Lower lobe of right lung (tissue), 2 donors: Measurements from ENCODE around the gene PHF14. TPM values are rescaled to one million over a fixed set of nuclear protein-coding genes. Genes with fewer than 3 reads are reported as not detected.

Experiments used
- ATAC-seq, 2 donors: fragments of 200-7000 bp; cut with Tn5 transposase; one replicate each; pipeline ENCODE4 v1.9.1; 2020 to 2022; ENCODE audit warnings: mild to moderate bottlenecking in 2 of 2, moderate library complexity in 2 of 2
- DNase-seq: peaks from one replicate; pipeline ENCODE4 v3.0.0-alpha.2; 2020
- H3K27ac ChIP-seq: fragments of 200-600 bp; one replicate; pipeline ENCODE4 v1.8.0; 2022
- H3K27me3 ChIP-seq: fragments of 200-600 bp; one replicate; pipeline ENCODE4 v1.8.0; 2022; ENCODE audit warnings: low read depth
- H3K36me3 ChIP-seq: fragments of 200-600 bp; one replicate; pipeline ENCODE4 v1.8.0; 2022; ENCODE audit warnings: mild to moderate bottlenecking
- H3K4me1 ChIP-seq: fragments of 200-600 bp; one replicate; pipeline ENCODE4 v1.8.0; 2022
- H3K4me3 ChIP-seq: fragments of 200-600 bp; one replicate; pipeline ENCODE4 v1.8.0; 2022; ENCODE audit warnings: mild to moderate bottlenecking
- H3K9me3 ChIP-seq: fragments of 200-600 bp; one replicate; pipeline ENCODE4 v1.8.0; 2022
- intact Hi-C: fragments of 100-400 bp; cut with DNase I; formaldehyde crosslinking; loops from one replicate; pipeline ENCODE4 v1.11.0; 2022
- total RNA-seq: library from RNA; stranded (reverse); fragmentation: NEBNext Ultra II Directional; extraction: Animal tissue kit (Norgen Biotek cat#: 25700); gene quantifications from one replicate; pipeline ENCODE4 v1.2.1, GENCODE V29; 2021
- TF ChIP-seq, protein P1 (sequence below): fragments of 200-600 bp; IDR thresholded peaks from one replicate; pipeline ENCODE4 v1.8.0; 2022; ENCODE audit warnings: antibody characterized with exemption, mild to moderate bottlenecking
- donor health status: DM: no; HTN: yes; CAD: no; lungs with severe emphysema.

Gene PHF14
- total RNA-seq, 1 donor from 2014 or later, result 27.9 TPM

DNA sequence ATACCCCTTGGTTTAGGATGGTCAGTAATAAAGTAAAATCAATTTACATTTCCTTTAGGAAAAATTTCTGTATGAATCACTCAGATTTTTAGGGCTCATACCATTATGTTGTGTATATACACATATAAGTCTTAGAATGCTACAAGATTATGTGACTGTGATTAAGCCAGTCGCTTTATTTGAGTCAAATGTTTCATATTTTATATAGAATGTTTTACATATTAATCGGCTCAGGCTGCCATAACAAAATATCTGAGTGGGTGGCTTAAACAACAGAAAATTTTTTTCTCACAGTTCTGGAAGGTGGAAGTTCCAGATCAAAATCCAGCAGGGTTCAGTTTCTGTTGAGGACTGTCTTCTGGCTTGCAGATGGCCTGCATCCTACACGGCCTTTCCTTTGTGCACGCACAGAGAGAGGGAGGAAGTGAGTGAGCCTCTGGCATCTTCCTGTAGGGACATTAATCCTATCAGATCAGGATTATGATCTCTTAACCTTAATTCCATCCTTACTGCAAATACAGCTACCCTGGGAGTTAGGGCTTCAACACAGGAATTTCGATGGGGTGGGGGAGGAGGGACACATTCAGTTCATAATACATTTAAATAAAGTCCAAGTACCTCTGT, 198.0 kb downstream of the PHF14 start:
- Histone ChIP-seq H3K9me3 (no peaks in the 10 kb centered on the region), H3K27me3 (no peaks in the 10 kb centered on the region), H3K4me1 (no peaks in the 10 kb centered on the region), H3K27ac (no peak overlapping the region), H3K36me3 (no peaks in the 10 kb centered on the region), H3K4me3 (no peak overlapping the region)
- DNase-seq (no peak), ATAC-seq (no peak)
- intact Hi-C loops, result no loop called here
- TF ChIP-seq, protein P1, sequence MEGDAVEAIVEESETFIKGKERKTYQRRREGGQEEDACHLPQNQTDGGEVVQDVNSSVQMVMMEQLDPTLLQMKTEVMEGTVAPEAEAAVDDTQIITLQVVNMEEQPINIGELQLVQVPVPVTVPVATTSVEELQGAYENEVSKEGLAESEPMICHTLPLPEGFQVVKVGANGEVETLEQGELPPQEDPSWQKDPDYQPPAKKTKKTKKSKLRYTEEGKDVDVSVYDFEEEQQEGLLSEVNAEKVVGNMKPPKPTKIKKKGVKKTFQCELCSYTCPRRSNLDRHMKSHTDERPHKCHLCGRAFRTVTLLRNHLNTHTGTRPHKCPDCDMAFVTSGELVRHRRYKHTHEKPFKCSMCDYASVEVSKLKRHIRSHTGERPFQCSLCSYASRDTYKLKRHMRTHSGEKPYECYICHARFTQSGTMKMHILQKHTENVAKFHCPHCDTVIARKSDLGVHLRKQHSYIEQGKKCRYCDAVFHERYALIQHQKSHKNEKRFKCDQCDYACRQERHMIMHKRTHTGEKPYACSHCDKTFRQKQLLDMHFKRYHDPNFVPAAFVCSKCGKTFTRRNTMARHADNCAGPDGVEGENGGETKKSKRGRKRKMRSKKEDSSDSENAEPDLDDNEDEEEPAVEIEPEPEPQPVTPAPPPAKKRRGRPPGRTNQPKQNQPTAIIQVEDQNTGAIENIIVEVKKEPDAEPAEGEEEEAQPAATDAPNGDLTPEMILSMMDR, result no peak

DNA sequence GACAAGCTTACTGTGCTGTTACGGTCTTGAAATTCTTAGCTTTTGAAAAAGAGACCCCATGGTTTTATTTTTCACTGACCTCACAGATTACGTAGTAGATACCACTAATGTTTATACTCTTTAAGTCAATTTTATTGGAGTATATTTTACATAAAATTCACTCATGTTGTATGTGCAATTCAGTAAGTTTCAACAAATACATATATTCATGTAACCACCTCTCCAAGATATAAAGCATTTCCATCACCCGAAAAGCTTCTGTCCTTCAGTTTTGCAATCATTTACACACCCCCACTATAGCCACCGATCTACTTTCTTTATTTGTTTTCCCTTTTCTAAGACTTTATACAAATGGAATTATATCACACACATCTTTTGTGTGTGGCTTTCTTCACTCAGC, 199.2 kb downstream of the PHF14 start:
- ATAC-seq (no peak), DNase-seq (no peak)
- no peak overlapping the region for H3K27ac ChIP-seq
- H3K27me3 ChIP-seq, result no peaks in the 10 kb centered on the region
- H3K4me1 ChIP-seq, result no peaks in the 10 kb centered on the region
- TF ChIP-seq, protein P1, result no peak
- no peak overlapping the region for H3K4me3 ChIP-seq
- no peaks in the 10 kb centered on the region for H3K36me3 ChIP-seq
- intact Hi-C loops, result no loop called here
- no peaks in the 10 kb centered on the region for H3K9me3 ChIP-seq

DNA sequence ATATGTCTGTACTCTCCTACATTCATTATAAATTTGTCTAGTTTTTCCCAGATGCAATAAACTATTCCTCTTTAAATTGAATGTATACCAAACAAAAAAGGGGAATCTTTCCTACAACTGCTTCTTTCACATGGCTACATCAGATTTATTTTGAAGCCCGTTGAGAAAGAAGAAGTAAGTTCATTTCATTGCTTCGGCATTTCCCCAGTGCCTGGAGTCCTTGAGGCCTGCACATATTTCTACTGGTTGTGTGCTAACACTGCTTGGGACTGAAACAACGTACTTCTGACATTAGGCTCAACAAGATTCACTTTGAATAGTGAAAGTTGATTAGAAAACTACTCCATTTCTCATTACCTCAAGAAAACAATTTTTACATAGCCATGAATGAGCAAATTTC, 201.7 kb downstream of the PHF14 start:
- ATAC-seq (no peak), DNase-seq (no peak)
- no peak overlapping the region for H3K4me3 ChIP-seq
- no peaks in the 10 kb centered on the region for H3K36me3 ChIP-seq
- H3K4me1 ChIP-seq, result no peaks in the 10 kb centered on the region
- no peaks in the 10 kb centered on the region for H3K9me3 ChIP-seq
- TF ChIP-seq, protein P1, result no peak
- H3K27ac ChIP-seq, result no peak overlapping the region
- no peaks in the 10 kb centered on the region for H3K27me3 ChIP-seq
- intact Hi-C loops, result no loop called here

DNA sequence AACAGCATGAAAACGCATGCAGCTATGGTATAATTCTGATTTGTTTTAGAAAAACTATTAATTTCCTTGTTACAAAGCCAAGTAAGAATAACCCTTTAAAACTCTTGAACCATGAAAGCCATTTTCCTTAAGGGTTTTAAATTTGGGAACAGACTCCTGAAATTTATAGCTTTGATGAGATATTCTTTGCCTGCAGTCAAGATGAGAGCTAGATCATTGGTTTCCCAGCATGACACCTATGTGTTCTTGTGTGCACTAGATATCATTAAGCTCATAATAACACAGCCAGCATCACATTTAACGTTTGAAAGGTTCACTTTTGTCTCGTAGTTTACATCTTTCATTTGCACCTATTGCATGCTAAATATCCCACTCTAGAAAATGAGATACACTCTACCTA, 202.2 kb downstream of the PHF14 start:
- Histone ChIP-seq H3K4me3 (no peak overlapping the region), H3K27ac (no peak overlapping the region), H3K27me3 (no peaks in the 10 kb centered on the region), H3K36me3 (no peaks in the 10 kb centered on the region), H3K4me1 (no peaks in the 10 kb centered on the region), H3K9me3 (no peaks in the 10 kb centered on the region)
- ATAC-seq (no peak), DNase-seq (no peak)
- TF ChIP-seq, protein P1, result no peak
- intact Hi-C loops, result no loop called here

DNA sequence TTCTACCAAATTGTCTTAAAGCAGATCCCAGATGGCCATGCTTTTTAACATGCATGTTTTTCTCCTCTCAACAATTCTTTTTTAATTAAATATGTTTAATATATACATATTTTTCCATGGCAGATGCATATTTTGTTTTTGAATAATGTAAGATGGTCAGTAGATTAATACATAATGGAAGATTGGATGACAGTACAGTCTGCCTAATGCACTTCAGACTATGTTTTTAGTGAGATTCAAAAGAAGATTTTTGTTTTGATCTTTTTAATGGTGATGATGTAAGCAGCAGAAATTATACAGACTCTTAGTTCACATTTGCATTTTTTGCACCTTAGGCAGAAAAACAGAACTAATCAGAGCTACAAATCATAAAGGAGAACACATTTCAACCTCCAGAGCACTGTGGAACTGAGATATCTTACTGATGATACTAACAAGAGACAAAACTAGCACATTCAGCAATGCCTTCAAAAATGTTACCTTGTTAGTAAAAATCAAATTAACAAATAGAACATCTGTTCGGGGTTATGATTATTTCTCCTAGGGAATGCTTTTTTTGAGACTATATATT, 203.4 kb downstream of the PHF14 start:
- Histone ChIP-seq H3K36me3 (no peaks in the 10 kb centered on the region), H3K27me3 (no peaks in the 10 kb centered on the region), H3K27ac (no peak overlapping the region), H3K9me3 (no peaks in the 10 kb centered on the region), H3K4me3 (no peak overlapping the region), H3K4me1 (no peaks in the 10 kb centered on the region)
- intact Hi-C loops, result no loop called here
- DNase-seq (no peak), ATAC-seq (no peak)
- TF ChIP-seq, protein P1, result no peak
